VCaP (cell line): ENCODE measurements around the gene TADA2B.

ENCODE experiments used
- H3K27ac ChIP-seq: fragments of 450-650 bp; 2 replicates; pipeline ENCODE4 v1.5.1; 2017
- TF ChIP-seq, protein P1 (sequence below): fragments of 450-650 bp; conservative IDR thresholded peaks from 2 replicates; pipeline ENCODE4 v1.5.1; 2017; ENCODE audit warnings: mild to moderate bottlenecking, moderate library complexity

The TADA2B gene

DNA sequence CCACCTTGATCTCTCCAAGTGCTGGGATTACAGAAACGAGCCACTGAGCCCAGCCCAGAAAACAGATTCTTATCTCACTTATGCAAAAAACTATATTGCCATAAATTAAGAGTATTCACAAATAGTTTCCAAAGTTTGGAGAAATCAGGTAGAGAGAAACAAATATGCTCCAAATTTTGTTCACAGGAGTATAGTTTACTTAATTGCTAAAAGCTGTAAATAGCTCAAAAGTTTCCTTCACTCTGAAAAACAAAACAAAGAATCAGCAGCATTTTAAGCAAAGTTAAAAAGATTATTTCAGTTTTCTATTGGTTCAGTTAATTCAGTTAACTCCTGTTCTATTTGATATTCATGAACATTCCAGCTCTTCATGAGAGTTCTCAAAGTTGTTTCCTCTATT is 43.2 kb downstream of the TADA2B start:
- H3K27ac ChIP-seq = no peak overlapping the region
- TF ChIP-seq, protein P1, sequence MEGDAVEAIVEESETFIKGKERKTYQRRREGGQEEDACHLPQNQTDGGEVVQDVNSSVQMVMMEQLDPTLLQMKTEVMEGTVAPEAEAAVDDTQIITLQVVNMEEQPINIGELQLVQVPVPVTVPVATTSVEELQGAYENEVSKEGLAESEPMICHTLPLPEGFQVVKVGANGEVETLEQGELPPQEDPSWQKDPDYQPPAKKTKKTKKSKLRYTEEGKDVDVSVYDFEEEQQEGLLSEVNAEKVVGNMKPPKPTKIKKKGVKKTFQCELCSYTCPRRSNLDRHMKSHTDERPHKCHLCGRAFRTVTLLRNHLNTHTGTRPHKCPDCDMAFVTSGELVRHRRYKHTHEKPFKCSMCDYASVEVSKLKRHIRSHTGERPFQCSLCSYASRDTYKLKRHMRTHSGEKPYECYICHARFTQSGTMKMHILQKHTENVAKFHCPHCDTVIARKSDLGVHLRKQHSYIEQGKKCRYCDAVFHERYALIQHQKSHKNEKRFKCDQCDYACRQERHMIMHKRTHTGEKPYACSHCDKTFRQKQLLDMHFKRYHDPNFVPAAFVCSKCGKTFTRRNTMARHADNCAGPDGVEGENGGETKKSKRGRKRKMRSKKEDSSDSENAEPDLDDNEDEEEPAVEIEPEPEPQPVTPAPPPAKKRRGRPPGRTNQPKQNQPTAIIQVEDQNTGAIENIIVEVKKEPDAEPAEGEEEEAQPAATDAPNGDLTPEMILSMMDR = no peak

DNA sequence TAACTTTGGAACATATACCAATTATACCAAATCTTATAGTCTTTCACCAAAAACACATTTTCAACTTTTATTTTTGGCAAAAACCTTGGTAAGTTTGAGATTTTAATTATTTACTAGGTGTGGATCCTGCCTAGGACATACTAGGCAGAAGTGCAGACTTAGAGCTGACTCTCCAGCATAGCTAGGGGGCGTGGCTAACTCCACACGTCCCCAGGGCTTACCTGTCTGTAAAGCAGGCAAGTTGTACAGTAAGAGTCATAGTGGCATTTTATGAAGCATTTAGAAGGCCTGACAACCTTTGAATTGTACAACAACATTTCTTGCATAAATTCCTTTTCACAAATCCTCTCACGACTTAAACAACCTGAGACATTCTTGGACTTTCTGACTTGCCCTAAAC is 43.9 kb downstream of the TADA2B start:
- TF ChIP-seq, protein P1 = no peak
- no peak overlapping the region for H3K27ac ChIP-seq

GRCh38 chr4:7089213-7089986 is 46.2 kb downstream of the TADA2B start:
- TF ChIP-seq, protein P1 = no peak
- no peak overlapping the region for H3K27ac ChIP-seq

GRCh38 chr4:7092026-7092425 is 48.9 kb downstream of the TADA2B start:
- TF ChIP-seq, protein P1 = no peak
- no peak overlapping the region for H3K27ac ChIP-seq

- H3K27ac ChIP-seq = no peak overlapping the region
- TF ChIP-seq, protein P1 = no peak
Observed at GRCh38 chr4:7094916-7095315, 51.7 kb downstream of the TADA2B start.

DNA sequence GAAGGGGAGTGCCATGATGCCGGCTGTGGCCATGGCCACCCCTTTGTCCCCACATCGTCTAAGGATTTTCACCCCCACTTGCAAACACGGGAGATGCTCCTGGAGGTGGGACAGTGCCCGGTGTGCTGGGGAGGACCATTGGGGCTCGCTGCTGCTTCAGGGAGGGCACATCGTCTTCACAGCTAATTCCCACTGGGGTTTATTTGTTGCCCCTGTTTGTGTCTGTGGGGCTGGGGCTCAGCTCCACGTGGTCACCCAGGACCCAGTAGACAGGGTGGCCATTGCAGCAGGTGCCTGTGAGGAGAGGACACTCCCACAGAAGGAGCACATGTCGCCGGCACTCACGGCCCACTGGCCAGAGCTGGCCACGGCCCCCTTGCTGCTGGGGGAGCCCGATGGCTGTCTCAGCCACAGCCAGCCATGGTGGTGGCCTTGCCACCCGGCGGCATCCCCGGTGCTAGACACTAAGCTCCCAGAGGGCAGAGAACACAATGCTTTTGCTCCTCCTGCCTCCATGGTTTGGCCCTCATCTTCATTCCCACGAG is 52.5 kb downstream of the TADA2B start:
- no peak overlapping the region for H3K27ac ChIP-seq
- TF ChIP-seq, protein P1 = no peak

DNA sequence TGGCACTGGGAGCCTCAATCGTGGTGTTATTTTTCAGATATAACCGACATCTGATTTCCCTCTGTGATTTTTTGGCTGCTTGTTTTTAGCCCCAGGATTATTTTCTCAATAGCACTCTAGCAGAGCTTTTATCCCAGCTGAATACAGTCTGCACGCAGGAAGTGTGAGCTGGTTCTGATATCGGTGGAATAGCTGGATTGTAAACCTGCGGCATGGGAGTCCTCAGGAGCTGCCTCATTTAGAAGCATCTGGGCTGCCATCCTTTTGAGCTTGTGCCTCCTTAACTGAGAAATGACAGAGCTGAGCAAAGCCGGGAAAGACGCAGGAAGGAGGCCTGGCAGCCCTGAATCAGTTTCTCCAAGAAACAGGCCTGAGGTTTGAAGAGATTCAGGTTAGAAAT is 53.1 kb downstream of the TADA2B start:
- TF ChIP-seq, protein P1 = no peak
- H3K27ac ChIP-seq = no peak overlapping the region
